GM23248 (cell line): ENCODE results near the gene PATJ. TPM values are rescaled to one million over a fixed set of nuclear protein-coding genes. Genes with fewer than 3 reads are reported as not detected.
"Not testable (repeated sequence)": the region's sequence is repeated elsewhere in the genome, so short reads cannot be mapped to it uniquely, and the experiment has no call there.

Source experiments
- DNase-seq: peaks from one replicate; pipeline ENCODE4 v3.0.0-alpha.2; 2015
- H2AFZ ChIP-seq: fragments of 200-600 bp; sonication (generic); 2 replicates; pipeline ENCODE4 v1.6.1; 2016; ENCODE audit warnings: antibody characterized with exemption
- H3F3A ChIP-seq: fragments of 200-600 bp; sonication (generic); 2 replicates; pipeline ENCODE4 v1.6.1; 2016; ENCODE audit warnings: mild to moderate bottlenecking, antibody characterized with exemption, mixed run types; ENCODE audit not compliant: insufficient read depth
- H3K27ac ChIP-seq: fragments of 200-600 bp; sonication (generic); 2 replicates; pipeline ENCODE4 v1.5.1; 2016; ENCODE audit warnings: mild to moderate bottlenecking
- H3K27me3 ChIP-seq: fragments of 200-600 bp; sonication (generic); replicated peaks from 2 replicates; pipeline ENCODE4 v1.6.1; 2016; ENCODE audit warnings: mild to moderate bottlenecking; ENCODE audit not compliant: insufficient read depth
- H3K36me3 ChIP-seq: fragments of 200-600 bp; sonication (generic); 2 replicates; pipeline ENCODE4 v1.6.1; 2016; ENCODE audit warnings: low read depth, mild to moderate bottlenecking
- H3K4me1 ChIP-seq: fragments of 200-600 bp; sonication (generic); 2 replicates; pipeline ENCODE4 v1.6.1; 2016; ENCODE audit warnings: mild to moderate bottlenecking; ENCODE audit not compliant: insufficient read depth
- H3K4me2 ChIP-seq: fragments of 200-600 bp; sonication (generic); one replicate; pipeline ENCODE4 v1.6.1; 2016; ENCODE audit warnings: mild to moderate bottlenecking; ENCODE audit not compliant: unreplicated experiment
- H3K4me3 ChIP-seq: fragments of 200-600 bp; sonication (generic); 2 replicates; pipeline ENCODE4 v1.5.1; 2016; ENCODE audit warnings: mild to moderate bottlenecking
- H3K79me2 ChIP-seq: fragments of 200-600 bp; sonication (generic); 2 replicates; pipeline ENCODE4 v1.6.1; 2016; ENCODE audit warnings: mild to moderate bottlenecking; ENCODE audit not compliant: insufficient read depth
- H3K9ac ChIP-seq: fragments of 200-600 bp; sonication (generic); 2 replicates; pipeline ENCODE4 v1.6.1; 2016; ENCODE audit warnings: mild to moderate bottlenecking
- H3K9me2 ChIP-seq: fragments of 200-600 bp; sonication (generic); 2 replicates; pipeline ENCODE4 v1.6.1; 2016; ENCODE audit warnings: mixed run types, mild to moderate bottlenecking, moderate library complexity; ENCODE audit not compliant: insufficient read depth
- H3K9me3 ChIP-seq: fragments of 200-600 bp; sonication (generic); one replicate; pipeline ENCODE4 v1.6.1; 2017; ENCODE audit warnings: low read depth
- H4K20me1 ChIP-seq: fragments of 200-600 bp; sonication (generic); 2 replicates; pipeline ENCODE4 v1.6.0; 2016; ENCODE audit not compliant: insufficient read depth
- EZH2 ChIP-seq: fragments of 200-600 bp; sonication (generic); IDR thresholded peaks from 2 replicates; pipeline ENCODE4 v1.6.1; 2018; ENCODE audit warnings: antibody characterized with exemption, mild to moderate bottlenecking; ENCODE audit not compliant: insufficient read depth, poor library complexity, severe bottlenecking
- EZH2phosphoT487 ChIP-seq: fragments of 200-600 bp; sonication (generic); IDR thresholded peaks from 2 replicates; pipeline ENCODE4 v1.6.1; 2018; ENCODE audit warnings: antibody characterized with exemption, moderate library complexity, mild to moderate bottlenecking, low read depth; ENCODE audit not compliant: insufficient read depth
- WGBS, 2 experiments: methylation state at CpG; one replicate each; pipeline ENCODE4 v1.1.6; 2015 to 2017; ENCODE audit warnings: low lambda C conversion rate in 2 of 2, low coverage in 1 of 2; ENCODE audit errors: missing lambda C conversion rate in 2 of 2; 5-methylcytosine and 5-hydroxymethylcytosine counted together
- in situ Hi-C: fragments of 300-500 bp; cut with MboI; formaldehyde crosslinking; loops from 2 replicates; pipeline ENCODE4 v1.15.0; 2020
- polyA plus RNA-seq: library from polyadenylated mRNA; unstranded; fragments of >200 nt; fragmentation: Nextera tagmentation; extraction: Ambion mirVana; gene quantifications from 2 replicates; pipeline ENCODE4 v1.2.1, GENCODE V29; 2016
- total RNA-seq: library from RNA; depleted of rRNA; stranded (reverse); fragments of >200 nt; shearing (Covaris generic); gene quantifications from 2 replicates; pipeline ENCODE4 v1.2.3, GENCODE V29; 2014

Gene PATJ
- total and polyA plus RNA-seq, 2 experiments from 2014 or later = 5.3 to 6.1 TPM

DNA sequence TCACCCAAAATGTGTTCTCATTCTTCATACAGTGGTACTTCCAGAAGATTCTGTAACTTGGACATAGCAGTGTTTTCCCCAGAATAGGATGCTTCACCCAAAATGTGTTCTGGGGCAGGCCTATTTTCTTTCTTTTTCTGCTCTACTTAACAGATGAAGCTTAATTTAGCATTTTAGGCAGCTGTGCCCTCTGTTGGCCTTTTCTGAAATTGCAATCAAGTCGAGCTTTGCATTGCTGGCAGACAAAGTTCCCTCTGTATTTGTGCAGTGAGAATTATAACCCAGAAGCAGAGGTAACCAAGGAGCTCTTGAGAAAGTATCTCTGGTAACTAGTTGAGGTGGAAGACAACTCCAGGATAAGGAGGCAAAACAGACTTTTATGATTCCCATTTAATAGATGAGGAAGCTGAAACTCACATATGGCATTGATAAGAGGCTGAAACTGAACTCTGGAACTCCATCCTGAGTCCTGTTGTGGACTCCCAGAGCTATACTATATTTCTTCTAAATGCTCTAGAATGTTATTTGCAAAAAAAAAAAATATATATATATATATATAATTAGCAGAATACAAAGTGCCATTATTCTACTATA is 402.1 kb downstream of the PATJ start:
- in situ Hi-C loops = no loop called here
- Histone ChIP-seq H4K20me1 (no peaks in the 10 kb centered on the region), H3K36me3 (no peaks in the 10 kb centered on the region), H3K4me1 (no peaks in the 10 kb centered on the region), H3K27ac (no peak overlapping the region), H3K4me2 (no peak overlapping the region), H3F3A (no peaks in the 10 kb centered on the region), H2AFZ (no peak overlapping the region), H3K4me3 (no peak overlapping the region), H3K9me2 (no peaks in the 10 kb centered on the region), H3K9ac (no peak overlapping the region), H3K9me3 (no peaks in the 10 kb centered on the region), H3K27me3 (no peaks in the 10 kb centered on the region), H3K79me2 (no peaks in the 10 kb centered on the region)
- peak; percentile 60 for DNase-seq
- no peak for TF ChIP-seq EZH2phosphoT487
- TF ChIP-seq EZH2 = no peak
- WGBS, 2 experiments = 0 to 5% methylated on average over 1 of the region's 1 CpG

DNA sequence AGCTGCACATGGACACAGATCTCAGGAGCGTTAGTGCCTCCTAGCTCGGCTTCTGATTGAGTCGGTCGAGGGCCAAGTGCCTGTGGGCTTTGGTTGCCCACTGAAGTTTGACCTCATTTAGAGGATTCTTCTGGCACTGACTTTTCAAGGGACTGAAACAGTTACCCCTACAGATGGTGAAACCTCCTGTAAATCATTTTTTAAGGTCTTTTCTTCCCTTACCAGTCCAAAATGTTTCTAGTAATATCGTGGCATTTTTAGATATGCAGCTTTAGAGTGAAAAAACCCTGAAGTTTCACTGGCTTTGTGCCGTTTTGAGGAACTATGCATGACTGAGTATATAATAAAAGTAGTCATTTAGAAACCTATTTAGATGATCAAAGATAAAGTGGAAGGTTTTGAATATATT is 417.7 kb downstream of the PATJ start:
- Histone ChIP-seq H3K27me3 (no peaks in the 10 kb centered on the region), H3K9me2 (no peaks in the 10 kb centered on the region), H3K9me3 (no peaks in the 10 kb centered on the region), H3K79me2 (no peaks in the 10 kb centered on the region), H2AFZ (no peak overlapping the region), H3K9ac (no peak overlapping the region), H3F3A (no peaks in the 10 kb centered on the region), H3K4me3 (no peak overlapping the region), H4K20me1 (no peaks in the 10 kb centered on the region), H3K36me3 (no peaks in the 10 kb centered on the region), H3K4me1 (no peaks in the 10 kb centered on the region), H3K4me2 (no peak overlapping the region), H3K27ac (no peak overlapping the region)
- 81 to 84% methylated on average over 6 of the region's 6 CpGs for WGBS, 2 experiments
- no peak for DNase-seq
- TF ChIP-seq EZH2 (no peak), EZH2phosphoT487 (no peak)
- in situ Hi-C loops = no loop called here

DNA sequence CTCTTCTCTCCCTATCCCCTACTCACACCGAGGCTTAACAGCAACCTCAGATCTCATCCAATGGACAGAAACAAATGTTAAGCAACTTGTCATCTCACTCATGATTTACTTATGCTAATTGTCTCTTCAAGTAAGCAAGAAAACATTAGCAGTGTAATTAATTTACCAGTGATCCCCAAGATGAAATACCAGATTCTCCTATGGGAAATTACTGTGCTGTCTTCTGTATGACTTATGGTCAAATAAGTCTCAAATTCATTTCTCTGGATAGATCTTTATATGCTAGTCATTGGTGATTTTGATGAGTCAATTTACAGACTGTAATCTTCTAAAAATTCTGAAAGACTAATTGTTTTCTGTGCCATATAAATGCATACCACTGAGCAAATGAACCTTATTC is 419.4 kb downstream of the PATJ start:
- no peak for DNase-seq
- Histone ChIP-seq H3F3A (no peaks in the 10 kb centered on the region), H2AFZ (no peak overlapping the region), H3K36me3 (no peaks in the 10 kb centered on the region), H3K79me2 (no peaks in the 10 kb centered on the region), H3K4me2 (no peak overlapping the region), H3K9ac (no peak overlapping the region), H3K27me3 (no peaks in the 10 kb centered on the region), H4K20me1 (no peaks in the 10 kb centered on the region), H3K27ac (no peak overlapping the region), H3K9me2 (no peaks in the 10 kb centered on the region), H3K4me3 (no peak overlapping the region), H3K9me3 (no peaks in the 10 kb centered on the region), H3K4me1 (no peaks in the 10 kb centered on the region)
- in situ Hi-C loops = no loop called here
- TF ChIP-seq EZH2phosphoT487 (no peak), EZH2 (no peak)
- 72 to 88% methylated on average over 1 of the region's 1 CpG for WGBS, 2 experiments

DNA sequence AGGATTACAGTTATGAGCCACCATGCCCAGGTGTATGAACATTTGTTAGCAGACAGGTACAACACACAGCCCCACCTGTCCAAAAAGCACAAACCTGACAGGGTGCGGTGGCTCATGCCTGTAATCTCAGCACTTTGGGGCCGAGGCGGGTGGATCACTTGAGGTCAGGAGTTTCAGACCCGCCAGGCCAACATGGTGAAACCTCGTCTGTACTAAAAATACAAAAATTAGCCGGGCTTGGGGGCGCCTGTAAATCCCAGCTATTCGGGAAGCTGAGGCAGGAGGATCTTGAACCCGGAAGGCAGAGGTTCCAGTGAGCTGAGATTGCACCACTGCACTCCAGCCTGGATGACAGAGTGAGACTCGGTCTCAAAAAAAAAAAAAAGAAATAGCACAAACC is 428.1 kb downstream of the PATJ start:
- not testable (repeated sequence) for H3K4me1 ChIP-seq

DNA sequence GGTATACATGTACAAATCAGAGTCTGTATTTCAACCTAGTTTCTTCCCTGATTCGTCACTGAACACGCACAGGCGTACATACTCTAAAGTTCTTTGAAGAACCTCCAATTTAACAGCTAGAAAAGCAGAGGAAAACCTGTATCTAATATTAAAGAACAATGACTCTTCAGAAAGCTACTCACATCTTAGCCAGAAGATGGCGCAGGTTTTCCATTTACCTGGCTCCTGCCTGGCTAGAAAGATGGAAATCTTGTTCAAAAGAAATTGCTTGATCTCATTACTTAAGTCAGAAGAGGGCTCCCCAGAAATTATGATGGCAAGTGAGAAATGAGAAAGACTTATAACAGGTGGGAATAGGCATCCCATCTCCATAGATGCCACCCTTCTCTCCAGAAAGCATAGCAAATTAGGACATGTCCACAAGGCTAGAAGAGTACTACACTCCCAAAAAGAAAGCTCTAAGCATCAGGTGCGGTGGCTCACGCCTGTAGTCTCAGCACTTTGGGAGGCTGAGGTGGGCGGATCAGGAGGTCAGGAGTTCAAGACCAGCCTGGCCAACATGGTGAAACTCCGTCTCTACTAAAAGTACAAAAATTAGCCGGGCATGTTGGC is 433.4 kb downstream of the PATJ start:
- WGBS, 2 experiments = 33 to 39% methylated on average over 9 of the region's 9 CpGs
- in situ Hi-C loops = loop anchor here (5.0 to 10.0 kb wide), 2 partner anchors 232 to 579 kb away; no protein-coding TSS in a partner anchor
- no peaks in the 10 kb centered on the region for H3F3A ChIP-seq

More for the DNA sequence above, 428.1 kb downstream of the PATJ start:
- H4K20me1 ChIP-seq, H3K4me2 ChIP-seq, H3K36me3 ChIP-seq, H3K9ac ChIP-seq, H3K9me2 ChIP-seq, H2AFZ ChIP-seq, H3K9me3 ChIP-seq, H3F3A ChIP-seq, H3K4me3 ChIP-seq, H3K79me2 ChIP-seq, DNase-seq, H3K27me3 ChIP-seq, H3K27ac ChIP-seq: not testable (repeated sequence)
- WGBS, 2 experiments = 56 to 69% methylated on average over 10 of the region's 10 CpGs
- in situ Hi-C loops = loop anchor here (10.0 kb wide), 1 partner anchor 584 kb away; no protein-coding TSS in a partner anchor

More for the DNA sequence above, 433.4 kb downstream of the PATJ start:
- TF ChIP-seq EZH2phosphoT487 = no peak
- TF ChIP-seq EZH2 = no peak
- Histone ChIP-seq H3K9me3 (no peaks in the 10 kb centered on the region), H3K27me3 (peaks cover 6% of the 10 kb centered on the region), H3K36me3 (no peaks in the 10 kb centered on the region), H3K9me2 (no peaks in the 10 kb centered on the region), H3K4me3 (no peak overlapping the region), H2AFZ (no peak overlapping the region), H3K79me2 (no peaks in the 10 kb centered on the region), H4K20me1 (no peaks in the 10 kb centered on the region), H3K4me2 (no peak overlapping the region), H3K4me1 (no peaks in the 10 kb centered on the region), H3K27ac (no peak overlapping the region), H3K9ac (no peak overlapping the region)
- DNase-seq = peak; percentile 71
